Natural killer cell (primary cell): ENCODE data around the gene EEF1E1. TPM values are rescaled to one million over a fixed set of nuclear protein-coding genes. Genes with fewer than 3 reads are reported as not detected.

Source experiments
- ATAC-seq, 3 donors: fragments of 150-1000 bp in 2 of 3; fragments of 200-7000 bp in 1 of 3; cut with Tn5 transposase; 1 replicate in 1 of 3; 2 replicates in 2 of 3; pipeline ENCODE4 v1.10.0; 2021; ENCODE audit warnings: mild to moderate bottlenecking in 2 of 3, moderate library complexity in 2 of 3
- DNase-seq, 2 donors: peaks; one replicate each; pipeline versions ENCODE4 v3.0.0 to v3.0.0-alpha.2; 2013 to 2021; ENCODE audit warnings: mixed read lengths in 1 of 2
- H3K27ac ChIP-seq: one replicate; pipeline ENCODE4 v1.5.1; 2013; ENCODE audit warnings: mild to moderate bottlenecking, low read length
- H3K27me3 ChIP-seq: one replicate; pipeline ENCODE4 v1.6.1; 2013; ENCODE audit warnings: low read length; ENCODE audit not compliant: control insufficient read depth, insufficient read depth
- H3K36me3 ChIP-seq: one replicate; pipeline ENCODE4 v1.6.1; 2013; ENCODE audit warnings: low read length; ENCODE audit not compliant: control insufficient read depth, insufficient read depth
- H3K4me1 ChIP-seq: one replicate; pipeline ENCODE4 v1.6.1; 2013; ENCODE audit warnings: low read length; ENCODE audit not compliant: control insufficient read depth, insufficient read depth
- H3K4me3 ChIP-seq: one replicate; pipeline ENCODE4 v1.5.1; 2013; ENCODE audit warnings: low read length
- H3K9me3 ChIP-seq: one replicate; pipeline ENCODE4 v1.6.1; 2013; ENCODE audit warnings: low read length; ENCODE audit not compliant: control insufficient read depth, insufficient read depth
- H3K27ac Mint-ChIP-seq, 2 donors: one replicate each; pipeline ENCODE4 v1.8.0; 2022; ENCODE audit warnings: mild to moderate bottlenecking in 2 of 2, mixed read lengths in 2 of 2, moderate library complexity in 1 of 2
- H3K27me3 Mint-ChIP-seq, 2 donors: one replicate each; pipeline ENCODE4 v1.8.0; 2022; ENCODE audit warnings: low read depth in 2 of 2, mixed read lengths in 2 of 2
- H3K36me3 Mint-ChIP-seq: one replicate; pipeline ENCODE4 v1.8.0; 2022; ENCODE audit warnings: mixed read lengths
- H3K4me1 Mint-ChIP-seq, 2 donors: one replicate each; pipeline ENCODE4 v1.8.0; 2022; ENCODE audit warnings: mixed read lengths in 2 of 2
- H3K4me3 Mint-ChIP-seq: one replicate; pipeline ENCODE4 v1.8.0; 2022; ENCODE audit warnings: mild to moderate bottlenecking, moderate library complexity, mixed read lengths
- H3K9me3 Mint-ChIP-seq, 2 donors: one replicate each; pipeline ENCODE4 v1.8.0; 2022; ENCODE audit warnings: mixed read lengths in 2 of 2
- WGBS: methylation state at CpG from one replicate; pipeline ENCODE4 v1.1.7; 2013; ENCODE audit warnings: missing lambda C conversion rate; ENCODE audit not compliant: insufficient coverage; 5-methylcytosine and 5-hydroxymethylcytosine counted together
- intact Hi-C: fragments of 100-400 bp; cut with micrococcal nuclease; formaldehyde crosslinking; loops from one replicate; pipeline ENCODE4 v1.14.2; 2022
- total RNA-seq, 4 donors: library from RNA; stranded (reverse); fragments of 120-200 nt in 1 of 4; gene quantifications; one replicate each; pipeline versions ENCODE4 v1.2.3 to v1.2.4, GENCODE V29; 2013 to 2022
- TF ChIP-seq, protein P1 (sequence below): fragments of 200-600 bp; IDR thresholded peaks from one replicate; pipeline ENCODE4 v1.8.0; 2022; ENCODE audit warnings: antibody characterized with exemption

Gene EEF1E1
- total RNA-seq, 3 donors from 2014 or later (not counting 1 experiment from before 2014, with no cell fraction given), result 9.6 to 13.8 (median 10.2) TPM

DNA sequence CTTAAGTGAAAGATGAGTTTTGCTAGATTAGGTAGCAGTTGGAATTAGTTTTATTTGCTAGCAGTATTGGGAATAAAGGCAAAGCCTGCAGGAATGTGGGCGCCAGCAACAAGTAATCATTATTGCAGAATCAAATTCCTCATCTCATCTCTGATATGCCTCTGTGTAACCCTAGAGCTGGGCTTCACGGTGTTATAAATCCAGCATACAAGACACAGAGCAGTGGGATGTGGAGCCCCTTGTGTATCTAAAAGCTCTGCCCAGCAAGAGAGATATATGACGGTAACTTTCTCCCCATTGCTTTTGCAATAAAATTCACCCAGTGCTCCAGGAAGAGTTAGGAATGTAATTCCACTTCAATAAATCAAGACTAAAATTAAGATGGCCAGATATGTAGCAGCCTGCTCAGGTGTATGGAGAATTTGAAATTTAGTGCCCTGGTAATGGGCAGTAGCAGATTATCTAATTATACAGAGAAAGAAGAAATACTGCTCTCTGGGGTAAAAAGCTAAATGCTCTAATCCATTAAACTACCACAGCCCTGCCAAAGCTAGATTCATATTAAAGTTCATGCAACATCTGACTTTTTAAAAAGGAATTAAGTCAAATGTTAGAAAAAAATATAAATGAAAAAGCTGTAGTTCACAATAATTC, 32.6 kb downstream of the EEF1E1 start:
- ATAC-seq, result no peak
- TF ChIP-seq, protein P1, sequence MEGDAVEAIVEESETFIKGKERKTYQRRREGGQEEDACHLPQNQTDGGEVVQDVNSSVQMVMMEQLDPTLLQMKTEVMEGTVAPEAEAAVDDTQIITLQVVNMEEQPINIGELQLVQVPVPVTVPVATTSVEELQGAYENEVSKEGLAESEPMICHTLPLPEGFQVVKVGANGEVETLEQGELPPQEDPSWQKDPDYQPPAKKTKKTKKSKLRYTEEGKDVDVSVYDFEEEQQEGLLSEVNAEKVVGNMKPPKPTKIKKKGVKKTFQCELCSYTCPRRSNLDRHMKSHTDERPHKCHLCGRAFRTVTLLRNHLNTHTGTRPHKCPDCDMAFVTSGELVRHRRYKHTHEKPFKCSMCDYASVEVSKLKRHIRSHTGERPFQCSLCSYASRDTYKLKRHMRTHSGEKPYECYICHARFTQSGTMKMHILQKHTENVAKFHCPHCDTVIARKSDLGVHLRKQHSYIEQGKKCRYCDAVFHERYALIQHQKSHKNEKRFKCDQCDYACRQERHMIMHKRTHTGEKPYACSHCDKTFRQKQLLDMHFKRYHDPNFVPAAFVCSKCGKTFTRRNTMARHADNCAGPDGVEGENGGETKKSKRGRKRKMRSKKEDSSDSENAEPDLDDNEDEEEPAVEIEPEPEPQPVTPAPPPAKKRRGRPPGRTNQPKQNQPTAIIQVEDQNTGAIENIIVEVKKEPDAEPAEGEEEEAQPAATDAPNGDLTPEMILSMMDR, result no peak
- intact Hi-C loops, result no loop called here

DNA sequence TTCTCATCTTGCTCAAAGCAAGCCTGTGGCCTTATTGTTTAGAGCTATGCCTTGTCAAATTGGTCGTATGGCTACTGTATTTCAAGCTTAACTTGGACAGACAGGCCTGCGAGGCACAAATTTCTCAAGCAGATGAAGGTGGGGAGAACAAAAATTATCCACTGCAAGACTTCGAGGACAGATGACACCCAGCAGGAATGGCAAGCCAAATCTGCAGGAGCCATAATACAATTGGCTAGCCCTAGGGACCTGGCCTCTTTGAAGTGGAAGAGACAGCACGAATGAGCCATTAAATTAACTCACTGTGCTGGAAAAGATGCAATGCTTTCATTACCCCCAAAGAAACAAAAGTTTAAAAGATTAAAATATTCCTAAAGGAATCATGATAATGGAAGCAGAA, 33.2 kb downstream of the EEF1E1 start:
- 82% methylated on average over 4 of the region's 4 CpGs for WGBS
- intact Hi-C loops, result no loop called here
- Mint-ChIP-seq H3K4me3 (no peak overlapping the region), H3K4me1 (peaks cover 0 to 9% of the 10 kb centered on the region in 2 donors), H3K9me3 (no peaks in the 10 kb centered on the region), H3K36me3 (no peaks in the 10 kb centered on the region), H3K27me3 (peaks cover 3 to 7% of the 10 kb centered on the region in 2 donors), H3K27ac (no peak overlapping the region)
- H3K36me3 ChIP-seq, result no peaks in the 10 kb centered on the region
- ATAC-seq (no peak), DNase-seq (no peak)
- TF ChIP-seq, protein P1, result no peak
- no peak overlapping the region for H3K4me3 ChIP-seq
- peaks cover 7% of the 10 kb centered on the region for H3K4me1 ChIP-seq
- no peaks in the 10 kb centered on the region for H3K27me3 ChIP-seq
- no peaks in the 10 kb centered on the region for H3K9me3 ChIP-seq
- H3K27ac ChIP-seq, result no peak overlapping the region

More for the DNA sequence above, 32.6 kb downstream of the EEF1E1 start:
- no peak overlapping the region for H3K4me3 Mint-ChIP-seq
- no peak for DNase-seq
- no peaks in the 10 kb centered on the region for H3K9me3 Mint-ChIP-seq
- H3K27me3 Mint-ChIP-seq, result peaks cover 3 to 7% of the 10 kb centered on the region in 2 donors
- H3K27ac ChIP-seq, result no peak overlapping the region
- H3K4me1 Mint-ChIP-seq, result peaks cover 0 to 5% of the 10 kb centered on the region in 2 donors
- no peak overlapping the region for H3K27ac Mint-ChIP-seq
- no peak overlapping the region for H3K4me3 ChIP-seq
- WGBS, result 93% methylated on average over 3 of the region's 3 CpGs
- H3K4me1 ChIP-seq, result peaks cover 5% of the 10 kb centered on the region
- no peaks in the 10 kb centered on the region for H3K9me3 ChIP-seq
- no peaks in the 10 kb centered on the region for H3K36me3 ChIP-seq
- H3K27me3 ChIP-seq, result no peaks in the 10 kb centered on the region
- no peaks in the 10 kb centered on the region for H3K36me3 Mint-ChIP-seq

DNA sequence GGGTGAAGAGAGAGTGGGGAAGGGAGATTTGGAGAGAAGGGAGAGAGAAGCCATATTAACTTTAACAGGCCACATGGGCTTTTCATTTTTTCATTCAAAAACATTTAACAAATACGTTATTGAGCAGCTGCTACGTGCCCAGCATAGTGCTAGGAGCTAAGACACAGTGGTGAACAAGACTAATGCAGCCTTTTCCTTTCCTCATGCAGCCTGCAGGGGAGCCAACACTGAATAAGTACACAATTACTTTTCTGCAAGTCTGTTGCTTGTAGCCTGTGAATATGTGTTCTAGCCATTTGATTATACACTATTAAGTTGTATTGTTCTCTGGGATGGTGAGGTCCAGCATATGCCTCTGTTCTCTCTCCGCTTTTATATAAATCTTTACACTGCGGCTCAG, 36.2 kb downstream of the EEF1E1 start:
- Histone ChIP-seq H3K36me3 (peaks cover 8% of the 10 kb centered on the region), H3K9me3 (no peaks in the 10 kb centered on the region), H3K4me1 (peaks cover 7% of the 10 kb centered on the region), H3K27ac (no peak overlapping the region), H3K4me3 (no peak overlapping the region), H3K27me3 (no peaks in the 10 kb centered on the region)
- TF ChIP-seq, protein P1, result no peak
- intact Hi-C loops, result no loop called here
- Mint-ChIP-seq H3K4me1 (peaks cover 7 to 21% of the 10 kb centered on the region in 2 donors), H3K4me3 (peak overlapping the region; percentile 28), H3K27me3 (peaks cover 3 to 7% of the 10 kb centered on the region in 2 donors), H3K27ac (no peak overlapping the region), H3K9me3 (no peaks in the 10 kb centered on the region), H3K36me3 (no peaks in the 10 kb centered on the region)
- ATAC-seq, result no peak
- DNase-seq, result no peak
- 98% methylated on average over 4 of the region's 4 CpGs for WGBS

DNA sequence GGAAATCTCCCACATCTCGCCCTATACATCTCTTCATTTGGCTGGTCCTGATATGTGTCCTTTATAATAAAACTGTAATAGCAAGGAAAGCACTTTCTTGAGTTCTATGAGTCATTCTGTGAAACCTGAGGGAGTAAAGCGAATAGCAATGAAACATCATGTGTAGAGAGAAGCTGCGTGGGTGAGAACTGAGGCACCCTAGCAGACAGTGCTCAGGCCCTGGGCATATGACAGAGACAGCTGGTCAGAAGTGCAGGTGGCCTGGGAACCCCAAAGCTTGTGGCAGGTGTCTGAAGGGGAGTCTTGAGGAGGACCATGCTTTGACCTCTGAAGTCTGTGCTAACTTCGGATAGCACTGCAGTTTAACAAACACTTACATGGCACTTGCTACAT, 36.8 kb downstream of the EEF1E1 start:
- intact Hi-C loops, result loop anchor here (2.0 kb wide), 1 partner anchor 753 kb away; the partner anchor contains the start of gene SSR1
- Histone ChIP-seq H3K4me3 (no peak overlapping the region), H3K36me3 (peaks cover 8% of the 10 kb centered on the region), H3K9me3 (no peaks in the 10 kb centered on the region), H3K4me1 (peaks cover 7% of the 10 kb centered on the region), H3K27me3 (no peaks in the 10 kb centered on the region), H3K27ac (no peak overlapping the region)
- ATAC-seq (no peak), DNase-seq (peak in 1 of 2 donors; percentile 4)
- H3K9me3 Mint-ChIP-seq, result no peaks in the 10 kb centered on the region
- TF ChIP-seq, protein P1, result no peak
- peaks cover 7 to 21% of the 10 kb centered on the region in 2 donors for H3K4me1 Mint-ChIP-seq
- H3K4me3 Mint-ChIP-seq, result no peak overlapping the region
- WGBS, result 78% methylated on average over 3 of the region's 4 CpGs
- H3K27me3 Mint-ChIP-seq, result peaks cover 3 to 7% of the 10 kb centered on the region in 2 donors
- no peaks in the 10 kb centered on the region for H3K36me3 Mint-ChIP-seq
- H3K27ac Mint-ChIP-seq, result peak overlapping the region; percentile 92 to 98
